Bronchial epithelial cell (primary cell): ENCODE results near the gene SERTAD3. TPM values are rescaled to one million over a fixed set of nuclear protein-coding genes. Genes with fewer than 3 reads are reported as not detected.
A peak's percentile ranks its signal among the peaks of the same experiment; 100 is the strongest.

Experiments
- DNase-seq: peaks from one replicate; pipeline ENCODE4 v3.0.0-alpha.2; 2010; ENCODE audit warnings: low read depth
- FAIRE-seq: peaks from 2 replicates; lab custom pipeline; 2011; peaks lifted over from hg19 to GRCh38; lab: Jason Lieb, UNC
- H3K27me3 ChIP-seq: 2 replicates; pipeline ENCODE4 v1.5.1; 2011; ENCODE audit warnings: low read length; ENCODE audit not compliant: control insufficient read depth, insufficient read depth
- H3K36me3 ChIP-seq: 2 replicates; pipeline ENCODE4 v1.5.1; 2011; ENCODE audit warnings: low read length; ENCODE audit not compliant: control insufficient read depth, insufficient read depth
- H3K4me3 ChIP-seq: 2 replicates; pipeline ENCODE4 v1.5.1; 2011; ENCODE audit warnings: mild to moderate bottlenecking, low read depth, low read length, control low read depth
- total RNA-seq: library from RNA; depleted of rRNA; stranded (reverse); fragments of >200 nt; gene quantifications from 2 replicates; pipeline ENCODE4 v1.2.1, GENCODE V29; 2014
- TF ChIP-seq, protein P1 (sequence below): IDR thresholded peaks from 2 replicates; pipeline ENCODE4 v1.5.1; 2011; ENCODE audit warnings: mild to moderate bottlenecking, moderate library complexity, low read length, control low read depth, inconsistent platforms; ENCODE audit not compliant: insufficient read depth, severe bottlenecking

Gene SERTAD3
- total RNA-seq, 1 donor from 2014 or later = 23.2 TPM

DNA sequence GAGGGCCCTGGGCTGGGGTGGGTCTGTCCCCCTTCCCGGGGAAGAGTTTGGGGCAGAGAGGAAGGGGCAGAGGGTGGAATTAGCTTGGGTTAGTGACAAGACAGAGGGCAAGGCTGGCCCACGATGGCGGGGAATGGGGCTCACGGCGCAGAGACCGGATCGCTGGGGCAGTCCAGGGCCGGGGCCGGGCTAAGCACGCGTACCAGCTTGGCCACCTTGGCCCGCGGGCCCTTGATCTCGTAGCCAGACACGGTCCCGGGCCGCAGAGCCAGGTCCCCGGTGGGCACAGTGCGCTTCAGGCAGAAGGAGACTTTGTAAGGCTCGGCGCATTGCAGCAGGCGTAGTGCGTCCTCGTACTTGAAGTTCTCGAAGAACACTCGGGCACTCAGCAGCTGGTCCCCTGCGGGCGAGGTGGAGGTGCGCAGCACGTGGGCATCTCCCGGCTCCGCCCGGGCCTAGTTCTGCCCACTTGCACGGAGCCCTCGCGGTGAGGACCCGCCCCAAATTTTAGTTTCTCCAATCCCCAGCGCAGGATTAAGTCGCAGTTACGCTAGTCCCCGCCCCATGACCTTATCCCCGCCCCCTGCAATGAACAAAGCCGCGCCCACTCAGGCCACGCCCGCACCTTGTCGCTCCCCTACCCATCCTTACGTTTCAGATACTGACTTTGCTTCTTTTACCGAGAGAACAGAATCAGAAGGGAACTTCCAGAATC is 45.6 kb downstream of the SERTAD3 start:
- FAIRE-seq (no peak), DNase-seq (peak; percentile 61)
- TF ChIP-seq, protein P1, sequence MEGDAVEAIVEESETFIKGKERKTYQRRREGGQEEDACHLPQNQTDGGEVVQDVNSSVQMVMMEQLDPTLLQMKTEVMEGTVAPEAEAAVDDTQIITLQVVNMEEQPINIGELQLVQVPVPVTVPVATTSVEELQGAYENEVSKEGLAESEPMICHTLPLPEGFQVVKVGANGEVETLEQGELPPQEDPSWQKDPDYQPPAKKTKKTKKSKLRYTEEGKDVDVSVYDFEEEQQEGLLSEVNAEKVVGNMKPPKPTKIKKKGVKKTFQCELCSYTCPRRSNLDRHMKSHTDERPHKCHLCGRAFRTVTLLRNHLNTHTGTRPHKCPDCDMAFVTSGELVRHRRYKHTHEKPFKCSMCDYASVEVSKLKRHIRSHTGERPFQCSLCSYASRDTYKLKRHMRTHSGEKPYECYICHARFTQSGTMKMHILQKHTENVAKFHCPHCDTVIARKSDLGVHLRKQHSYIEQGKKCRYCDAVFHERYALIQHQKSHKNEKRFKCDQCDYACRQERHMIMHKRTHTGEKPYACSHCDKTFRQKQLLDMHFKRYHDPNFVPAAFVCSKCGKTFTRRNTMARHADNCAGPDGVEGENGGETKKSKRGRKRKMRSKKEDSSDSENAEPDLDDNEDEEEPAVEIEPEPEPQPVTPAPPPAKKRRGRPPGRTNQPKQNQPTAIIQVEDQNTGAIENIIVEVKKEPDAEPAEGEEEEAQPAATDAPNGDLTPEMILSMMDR = no peak
- no peaks in the 10 kb centered on the region for H3K36me3 ChIP-seq
- H3K27me3 ChIP-seq = peaks cover 1% of the 10 kb centered on the region
- H3K4me3 ChIP-seq = no peak overlapping the region

DNA sequence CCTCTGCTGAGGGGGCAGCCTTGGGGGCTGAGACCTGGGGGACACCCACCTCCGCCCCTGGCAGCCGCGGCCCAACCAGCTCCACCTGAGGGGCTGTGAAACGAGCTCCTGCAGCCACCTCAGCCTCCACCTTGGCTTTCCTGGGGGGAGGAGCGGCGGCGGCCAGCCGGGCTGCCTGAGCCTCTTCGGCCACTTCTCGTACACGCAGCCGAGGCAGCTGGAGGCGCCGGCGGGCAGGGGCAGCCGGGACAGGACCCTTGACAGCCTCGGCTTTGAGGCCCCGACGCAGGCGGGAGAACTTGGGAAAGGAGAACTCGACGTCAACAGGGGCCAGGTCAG is 46.6 kb downstream of the SERTAD3 start:
- TF ChIP-seq, protein P1 = no peak
- peaks cover 1% of the 10 kb centered on the region for H3K27me3 ChIP-seq
- H3K4me3 ChIP-seq = no peak overlapping the region
- H3K36me3 ChIP-seq = no peaks in the 10 kb centered on the region
- no peak for DNase-seq
- no peak for FAIRE-seq

DNA sequence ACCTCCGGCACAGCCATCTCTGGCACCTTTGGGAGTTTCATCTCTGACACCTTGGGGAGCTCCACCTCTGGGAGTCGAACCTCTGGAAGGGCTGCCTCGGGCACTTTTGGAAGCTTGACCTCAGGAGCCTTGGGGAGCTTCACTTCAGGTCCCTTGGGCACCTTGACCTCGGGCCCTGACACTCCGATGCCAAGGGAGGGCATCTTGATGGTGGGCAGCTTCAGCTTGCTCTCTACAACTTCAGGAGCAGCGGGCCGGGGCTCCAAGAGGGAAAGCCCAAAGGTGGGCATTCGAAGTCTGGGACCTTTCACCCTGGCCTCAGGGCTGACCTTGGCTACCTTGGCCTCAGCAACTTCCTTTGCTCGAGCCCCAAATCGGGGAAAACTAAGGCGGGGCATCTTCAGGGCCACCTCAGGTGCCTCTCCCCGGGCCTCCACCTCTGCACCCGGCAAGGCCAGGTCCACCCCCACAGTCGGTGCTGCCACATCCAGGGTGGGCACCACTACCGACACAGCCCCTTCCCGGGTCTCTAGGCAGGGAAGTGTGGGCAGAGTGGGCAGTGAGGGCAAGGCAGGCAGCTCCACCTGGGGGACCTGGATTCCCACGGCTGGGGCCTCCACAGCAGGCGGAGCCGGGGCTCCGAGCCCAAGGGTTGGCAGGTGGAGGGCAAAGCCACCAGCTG is 47.1 kb downstream of the SERTAD3 start:
- DNase-seq (no peak), FAIRE-seq (no peak)
- Histone ChIP-seq H3K27me3 (peaks cover 1% of the 10 kb centered on the region), H3K4me3 (no peak overlapping the region), H3K36me3 (no peaks in the 10 kb centered on the region)
- TF ChIP-seq, protein P1 = no peak

DNA sequence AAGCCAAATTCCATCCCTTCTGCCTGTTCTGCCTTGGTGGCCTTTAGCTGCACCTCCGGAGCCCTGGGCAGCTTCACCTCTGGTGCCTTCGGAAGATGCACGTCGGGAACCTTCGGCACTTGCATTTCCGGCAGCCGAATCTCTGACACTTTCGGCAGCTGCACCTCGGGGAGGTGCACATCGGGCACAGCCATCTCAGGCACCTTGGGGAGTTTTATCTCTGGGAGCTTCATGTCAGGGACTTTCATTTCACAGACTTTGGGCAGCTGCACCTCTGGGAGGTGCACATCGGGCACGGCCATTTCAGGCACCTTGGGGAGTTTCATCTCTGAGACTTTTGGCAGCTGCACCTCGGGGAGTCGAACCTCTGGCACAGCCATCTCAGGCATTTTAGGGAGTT is 48.2 kb downstream of the SERTAD3 start:
- no peak for FAIRE-seq
- H3K4me3 ChIP-seq = no peak overlapping the region
- no peaks in the 10 kb centered on the region for H3K36me3 ChIP-seq
- TF ChIP-seq, protein P1 = no peak
- H3K27me3 ChIP-seq = peaks cover 1% of the 10 kb centered on the region
- no peak for DNase-seq

DNA sequence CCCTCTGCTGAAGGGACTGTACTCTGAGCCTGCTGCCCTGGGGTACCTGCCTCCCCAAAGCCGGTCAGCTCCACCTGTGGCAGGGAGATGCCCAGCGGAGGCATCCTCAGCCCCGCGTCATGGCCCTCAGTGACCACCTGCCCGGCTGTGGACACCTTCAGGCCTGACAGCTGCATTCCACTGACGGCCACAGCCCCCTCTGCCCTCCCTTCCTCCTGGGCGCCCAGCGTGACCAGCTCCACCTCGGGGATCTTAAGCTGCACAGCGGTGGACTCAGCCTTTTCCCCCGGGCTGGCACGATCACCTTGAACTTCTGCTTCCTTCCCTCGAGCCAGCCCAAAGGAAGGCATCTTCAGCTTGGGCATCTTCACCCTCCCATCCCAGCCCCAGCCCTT is 49.3 kb downstream of the SERTAD3 start:
- Histone ChIP-seq H3K27me3 (peaks cover 1% of the 10 kb centered on the region), H3K4me3 (no peak overlapping the region), H3K36me3 (no peaks in the 10 kb centered on the region)
- FAIRE-seq (no peak), DNase-seq (no peak)
- TF ChIP-seq, protein P1 = no peak
